ENCODE data around the gene CDH5. TPM values are rescaled to one million over a fixed set of nuclear protein-coding genes. Genes with fewer than 3 reads are reported as not detected.

The CDH5 gene
- not detected in 2 replicates for total RNA-seq (2014; rRNA removed)
- not detected for Bru-seq, nascent RNA
- BruChase-seq, experiment 1, labeled RNA remaining after a 6-hour chase = not detected
- BruChase-seq, experiment 2, labeled RNA remaining after a 2-hour chase = percentile 2 among the genes with signal in this experiment
- long read RNA-seq = 0 reads

- Histone ChIP-seq H3K4me3 (ENCODE audit: low read length) (no peak within 1 kb of the TSS), H3K27me3 (ENCODE audit: low read length) (no peaks in the 10 kb centered on the region), H3K4me1 (ENCODE audit: insufficient read depth, low read length) (peaks cover 21% of the 10 kb centered on the region), H3K4me2 (ENCODE audit: low read length) (peak within 1 kb of the TSS; percentile 54; the same call in 1 of the 2 replicates), H3K9ac (ENCODE audit: low read length) (no peak within 1 kb of the TSS), H4K20me1 (ENCODE audit: low read length) (no peaks in the 10 kb centered on the region), H3K9me3 (ENCODE audit: low read length) (no peaks in the 10 kb centered on the region), H3K27ac (ENCODE audit: low read length) (peak within 1 kb of the TSS; percentile 87), H3K79me2 (ENCODE audit: low read length) (no peaks in the 10 kb centered on the region), H3F3A (ENCODE audit: low read length, unreplicated experiment) (no peaks in the 10 kb centered on the region), H3K9me2 (replicated peaks; ENCODE audit: low read length) (no peaks in the 10 kb centered on the region), H2AFZ (ENCODE audit: low read length) (no peak within 1 kb of the TSS), H3K36me3 (ENCODE audit: low read depth, low read length) (no peaks in the 10 kb centered on the region)
- CTCF ChIA-PET = no interaction called here
- POLR2A ChIA-PET (ENCODE audit: unreplicated experiment) = no interaction called here
- intact Hi-C loops (cut with micrococcal nuclease) = no loop called here
- BruUV-seq (replicated peaks) = no TSS peak
- TF ChIP-seq EZH2phosphoT487 (IDR thresholded peaks at IDR 0.05; ENCODE audit: borderline replicate concordance, low read length) (no peak), EZH2 (IDR thresholded peaks at IDR 0.05; ENCODE audit: low read length, unreplicated experiment) (no peak), CTCF (conservative IDR thresholded peaks at IDR 0.05; ENCODE audit: low read depth, low read length) (no peak)
- no peak for ATAC-seq
- no peak for DNase-seq
Measured at GRCh38 chr16:66366433-66367299, at the start of gene CDH5. Gene CDH5, plus strand, starts transcription at chr16:66366691. Its CDS starts 12,647 bp downstream, at chr16:66379338.

- H3K4me2 ChIP-seq (ENCODE audit: low read length) = no peak overlapping the region
- H3K27me3 ChIP-seq (ENCODE audit: low read length) = no peaks in the 10 kb centered on the region
- no peaks in the 10 kb centered on the region for H3F3A ChIP-seq (ENCODE audit: low read length, unreplicated experiment)
- intact Hi-C loops (cut with micrococcal nuclease) = no loop called here
- H2AFZ ChIP-seq (ENCODE audit: low read length) = no peak overlapping the region
- ChIA-PET POLR2A (ENCODE audit: unreplicated experiment) (no interaction called here), CTCF (no interaction called here)
- H3K4me3 ChIP-seq (ENCODE audit: low read length) = no peak overlapping the region
- DNase-seq = no peak
- H3K9ac ChIP-seq (ENCODE audit: low read length) = no peak overlapping the region
- TF ChIP-seq EZH2phosphoT487 (IDR thresholded peaks at IDR 0.05; ENCODE audit: borderline replicate concordance, low read length) = no peak
- no peak for TF ChIP-seq CTCF (conservative IDR thresholded peaks at IDR 0.05; ENCODE audit: low read depth, low read length)
- H3K79me2 ChIP-seq (ENCODE audit: low read length) = no peaks in the 10 kb centered on the region
- BruUV-seq (replicated peaks) = no TSS peak
- peaks cover 5% of the 10 kb centered on the region; the same call in 1 of the 2 replicates for H3K4me1 ChIP-seq (ENCODE audit: insufficient read depth, low read length)
- no peak for ATAC-seq
- no peak overlapping the region for H3K27ac ChIP-seq (ENCODE audit: low read length)
- H3K9me3 ChIP-seq (ENCODE audit: low read length) = no peaks in the 10 kb centered on the region
- no peaks in the 10 kb centered on the region for H3K9me2 ChIP-seq (replicated peaks; ENCODE audit: low read length)
- H3K36me3 ChIP-seq (ENCODE audit: low read depth, low read length) = no peaks in the 10 kb centered on the region
- no peaks in the 10 kb centered on the region for H4K20me1 ChIP-seq (ENCODE audit: low read length)
Measured at GRCh38 chr16:66318505-66318904, 48.0 kb upstream of the CDH5 start.

GRCh38 chr16:66320774-66321173 lies 45.7 kb upstream of the CDH5 start:
- CTCF ChIA-PET = interaction anchor here (0.6 kb wide), 1 partner anchor 25 kb away, joined by 4 read pairs; no protein-coding TSS in a partner anchor
- H2AFZ ChIP-seq (ENCODE audit: low read length) = no peak overlapping the region

More at GRCh38 chr16:66320774-66321173, 45.7 kb upstream of the CDH5 start:
- Histone ChIP-seq H3K9me2 (replicated peaks; ENCODE audit: low read length) (no peaks in the 10 kb centered on the region), H3K9ac (ENCODE audit: low read length) (no peak overlapping the region), H3K79me2 (ENCODE audit: low read length) (no peaks in the 10 kb centered on the region), H3K4me3 (ENCODE audit: low read length) (no peak overlapping the region), H3F3A (ENCODE audit: low read length, unreplicated experiment) (no peaks in the 10 kb centered on the region), H3K36me3 (ENCODE audit: low read depth, low read length) (no peaks in the 10 kb centered on the region), H3K9me3 (ENCODE audit: low read length) (no peaks in the 10 kb centered on the region), H4K20me1 (ENCODE audit: low read length) (no peaks in the 10 kb centered on the region), H3K4me2 (ENCODE audit: low read length) (no peak overlapping the region), H3K27me3 (ENCODE audit: low read length) (no peaks in the 10 kb centered on the region), H3K27ac (ENCODE audit: low read length) (no peak overlapping the region), H3K4me1 (ENCODE audit: insufficient read depth, low read length) (no peaks in the 10 kb centered on the region; the same call in 1 of the 2 replicates)
- intact Hi-C loops (cut with micrococcal nuclease) = no loop called here
- BruUV-seq (replicated peaks) = no TSS peak
- DNase-seq = no peak
- no peak for TF ChIP-seq EZH2phosphoT487 (IDR thresholded peaks at IDR 0.05; ENCODE audit: borderline replicate concordance, low read length)
- TF ChIP-seq CTCF (conservative IDR thresholded peaks at IDR 0.05; ENCODE audit: low read depth, low read length) = no peak
- TF ChIP-seq EZH2 (IDR thresholded peaks at IDR 0.05; ENCODE audit: low read length, unreplicated experiment) = no peak
- POLR2A ChIA-PET (ENCODE audit: unreplicated experiment) = no interaction called here
- ATAC-seq = no peak

Measured in PC-3 (cell line).